ENCODE results near the gene PBX2.
"Not testable (repeated sequence)": the region's sequence is repeated elsewhere in the genome, so short reads cannot be mapped to it uniquely, and the experiment has no call there.

The PBX2 gene

GRCh38 chr6:32148289-32149091 is 41.5 kb downstream of the PBX2 start:
- DNase-seq: no peak

- no peak for DNase-seq
These were observed 42.4 kb downstream of the PBX2 start for GRCh38 chr6:32147401-32148132.

- DNase-seq: no peak
These were observed 43.3 kb downstream of the PBX2 start for GRCh38 chr6:32146687-32147086.

GRCh38 chr6:32146287-32146686 is 43.7 kb downstream of the PBX2 start:
- DNase-seq: no peak

GRCh38 chr6:32144238-32144637 is 45.8 kb downstream of the PBX2 start:
- not testable (repeated sequence) for DNase-seq

GRCh38 chr6:32140420-32141046 is 49.5 kb downstream of the PBX2 start:
- no peak for DNase-seq

GRCh38 chr6:32139590-32139989 is 50.4 kb downstream of the PBX2 start:
- DNase-seq: no peak

GRCh38 chr6:32137454-32137853 is 52.5 kb downstream of the PBX2 start:
- no peak for DNase-seq

All from GF-D8 (cell line).